HepG2 (cell line): Measurements from ENCODE around the gene TMBIM1. TPM values are rescaled to one million over a fixed set of nuclear protein-coding genes. Genes with fewer than 3 reads are reported as not detected.

Experiments used
- AKNA ChIP-seq: sonication (generic); formaldehyde crosslinking; IDR thresholded peaks from 2 replicates; pipeline ENCODE4 v1.4.0; 2020; ENCODE audit warnings: missing genetic modification reagents, borderline replicate concordance
- ELF1 ChIP-seq: sonication (generic); formaldehyde crosslinking; IDR thresholded peaks from 2 replicates; pipeline ENCODE4 v1.4.0; 2020; ENCODE audit warnings: missing genetic modification reagents
- GFI1 ChIP-seq: sonication (generic); formaldehyde crosslinking; IDR thresholded peaks from 2 replicates; pipeline ENCODE4 v1.5.0; 2020; ENCODE audit warnings: missing genetic modification reagents, mild to moderate bottlenecking, borderline replicate concordance
- KDM5B ChIP-seq: sonication (generic); formaldehyde crosslinking; IDR thresholded peaks from 2 replicates; pipeline ENCODE4 v1.4.0; 2020; ENCODE audit warnings: missing genetic modification reagents, mild to moderate bottlenecking, borderline replicate concordance
- LRRFIP1 ChIP-seq: sonication (generic); formaldehyde crosslinking; conservative IDR thresholded peaks from 2 replicates; pipeline ENCODE4 v1.4.0; 2020; ENCODE audit warnings: missing genetic modification reagents
- NR2F2 ChIP-seq: IDR thresholded peaks from 2 replicates; pipeline ENCODE4 v1.6.1; 2012; ENCODE audit warnings: low read depth, inconsistent platforms, borderline replicate concordance
- PHF20 ChIP-seq: sonication (generic); formaldehyde crosslinking; IDR thresholded peaks from 2 replicates; pipeline ENCODE4 v1.5.0; 2020; ENCODE audit warnings: mild to moderate bottlenecking, missing genetic modification reagents
- RELA ChIP-seq: sonication (generic); formaldehyde crosslinking; IDR thresholded peaks from 2 replicates; pipeline ENCODE4 v1.4.0; 2020; ENCODE audit warnings: missing genetic modification reagents
- SOX5 ChIP-seq: IDR thresholded peaks from 2 replicates; pipeline ENCODE4 v1.6.1; 2016; ENCODE audit warnings: borderline replicate concordance
- ZNF280D ChIP-seq: sonication (generic); formaldehyde crosslinking; IDR thresholded peaks from 2 replicates; pipeline ENCODE4 v1.5.1; 2020; ENCODE audit warnings: mild to moderate bottlenecking, missing genetic modification reagents
- ZNF343 ChIP-seq: sonication (generic); formaldehyde crosslinking; IDR thresholded peaks from 2 replicates; pipeline ENCODE4 v1.4.0; 2020; ENCODE audit warnings: mild to moderate bottlenecking, missing genetic modification reagents
- ZNF572 ChIP-seq: sonication (generic); formaldehyde crosslinking; IDR thresholded peaks from 2 replicates; pipeline ENCODE4 v1.5.1; 2020; ENCODE audit warnings: mild to moderate bottlenecking, missing genetic modification reagents
- ZNF580 ChIP-seq: IDR thresholded peaks from 2 replicates; pipeline ENCODE4 v1.6.1; 2016; ENCODE audit warnings: low read depth, borderline replicate concordance
- ZNF615 ChIP-seq: sonication (generic); formaldehyde crosslinking; IDR thresholded peaks from 2 replicates; pipeline ENCODE4 v1.5.0; 2020; ENCODE audit warnings: mild to moderate bottlenecking, missing genetic modification reagents, borderline replicate concordance
- ZNF670 ChIP-seq: sonication (generic); formaldehyde crosslinking; IDR thresholded peaks from 2 replicates; pipeline ENCODE4 v1.8.0; 2022; ENCODE audit warnings: mild to moderate bottlenecking, missing genetic modification reagents, borderline replicate concordance
- ZNF703 ChIP-seq: sonication (generic); formaldehyde crosslinking; IDR thresholded peaks from 2 replicates; pipeline ENCODE4 v1.5.1; 2020; ENCODE audit warnings: missing genetic modification reagents, mild to moderate bottlenecking, moderate library complexity, borderline replicate concordance
- ZNF749 ChIP-seq: sonication (generic); formaldehyde crosslinking; IDR thresholded peaks from 2 replicates; pipeline ENCODE4 v1.8.0; 2022; ENCODE audit warnings: mild to moderate bottlenecking, missing genetic modification reagents, moderate library complexity, borderline replicate concordance
- polyA plus RNA-seq, 8 experiments: library from polyadenylated mRNA; depleted of rRNA in 3 of 8; stranded (reverse) in 7 of 8; unstranded in 1 of 8; fragments of >200 nt; fragmentation: Illumina TruSeq in 4 of 8; extraction: Trizol in 4 of 8; gene quantifications; 2 replicates each; pipeline versions ENCODE4 v1.2.1 to v1.2.3, GENCODE V29; 2011 to 2016; ENCODE audit warnings: low read depth in 4 of 8, missing spikeins in 1 of 8, mixed read lengths in 1 of 8; ENCODE audit not compliant: insufficient read depth in 1 of 8
- total RNA-seq, 5 experiments: library from RNA; depleted of rRNA; stranded (reverse); fragments of >200 nt; fragmentation: Illumina TruSeq; extraction: Trizol; gene quantifications; 2 replicates each; pipeline ENCODE4 v1.2.3, GENCODE V29; 2016; ENCODE audit warnings: low read depth in 1 of 5

The TMBIM1 gene
- total and polyA plus RNA-seq, 2 of the 13 experiments (the other 11 are each of a cell fraction or from before 2014, with no cell fraction given), result 127 to 139 TPM

DNA sequence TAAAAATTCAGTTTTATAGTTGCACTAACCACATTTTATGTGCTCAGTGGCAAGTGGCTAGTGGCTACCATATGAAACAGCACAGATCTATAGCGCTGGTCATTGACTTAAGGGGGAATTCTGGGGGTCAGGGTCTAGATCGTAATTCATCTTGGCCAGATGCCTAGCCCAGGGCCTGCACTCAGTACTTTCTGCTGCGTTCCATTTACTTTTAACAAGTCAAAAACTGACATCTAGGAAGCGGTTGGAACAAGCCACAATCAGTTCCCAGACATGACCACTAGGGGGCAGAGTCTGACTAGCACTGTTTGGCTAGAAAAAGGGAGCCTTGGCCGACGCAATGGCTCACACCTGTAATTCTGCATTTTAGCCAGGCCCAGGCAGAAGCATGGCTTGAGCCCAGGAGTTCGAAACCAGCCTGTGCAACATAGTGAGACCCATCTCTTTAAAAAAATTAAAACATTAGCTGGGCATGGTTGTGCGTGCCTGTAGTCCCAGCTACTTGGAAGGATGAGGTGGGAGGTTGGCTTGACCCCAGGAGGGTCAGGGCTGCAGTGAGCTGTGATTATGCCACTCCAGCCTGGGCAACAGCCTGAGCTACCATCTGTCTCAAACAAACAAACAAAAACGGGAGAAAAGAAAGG is 9.0 kb upstream of the TMBIM1 start (continued):
- TF ChIP-seq AKNA (CRISPR knock-in tag) (no peak), ZNF580 (CRISPR knock-in tag) (peak; percentile 86; the same call in 1 of the 2 replicates), PHF20 (CRISPR knock-in tag) (no peak), ZNF572 (CRISPR knock-in tag) (0 out of 2 replicates have a peak, but pooled peaks have one; percentile 64), GFI1 (peak; percentile 69), SOX5 (CRISPR knock-in tag) (peak; percentile 67), ELF1 (CRISPR knock-in tag) (peak; percentile 63), ZNF343 (CRISPR knock-in tag) (no peak), ZNF280D (CRISPR knock-in tag) (no peak), RELA (CRISPR knock-in tag) (peak; percentile 83), ZNF749 (CRISPR knock-in tag) (no peak), KDM5B (CRISPR knock-in tag) (0 out of 2 replicates have a peak, but pooled peaks have one; percentile 16), ZNF703 (CRISPR knock-in tag) (no peak), LRRFIP1 (CRISPR knock-in tag) (0 out of 2 replicates have a peak, but pooled peaks have one; percentile 66), NR2F2 (peak; percentile 56; the same call in 1 of the 2 replicates), ZNF615 (CRISPR knock-in tag) (no peak), ZNF670 (peak; percentile 45)
